GM12878 (cell line): Measurements from ENCODE around the gene RPS6KA3. TPM values are rescaled to one million over a fixed set of nuclear protein-coding genes. Genes with fewer than 3 reads are reported as not detected.
A peak's percentile ranks its signal among the peaks of the same experiment; 100 is the strongest.

Experiments
- ATAC-seq: fragments of 200-7000 bp; cut with Tn5 transposase; 3 replicates; pipeline ENCODE4 v1.9.1; 2020; ENCODE audit warnings: mild to moderate bottlenecking, moderate library complexity
- BruUV-seq: library from RNA; stranded (reverse); fragments of 400-500 nt; replicated peaks from 2 replicates; lab custom pipeline; 2021; lab: Mats Ljungman, UMichigan
- CTCF ChIA-PET: fragments of 300-600 bp; sonication (Branson Sonifier 250); formaldehyde crosslinking; extraction: SDS; loops from one replicate; lab custom pipeline; 2021; ENCODE audit warnings: inconsistent platforms; lab: Yijun Ruan, JAX
- POLR2A ChIA-PET: fragments of 350-600 bp; formaldehyde crosslinking; extraction: SDS; loops from one replicate; lab custom pipeline; 2021; ENCODE audit warnings: inconsistent platforms; lab: Charles Lee
- RAD21 ChIA-PET: fragments of 300-600 bp; sonication (Branson Sonifier 250); formaldehyde crosslinking; loops from one replicate; lab custom pipeline; 2023; ENCODE audit warnings: antibody characterized with exemption; ENCODE audit not compliant: unreplicated experiment; lab: Charles Lee
- SMC1A ChIA-PET: fragments of 300-600 bp; sonication (Branson Sonifier 250); formaldehyde crosslinking; loops from one replicate; lab custom pipeline; 2023; ENCODE audit not compliant: unreplicated experiment, uncharacterized antibody; lab: Charles Lee
- DNase-seq: peaks from one replicate; pipeline ENCODE4 v3.0.0-alpha.2; 2011; ENCODE audit warnings: low read depth, low spot score
- FAIRE-seq: peaks from 3 replicates; lab custom pipeline; 2011; peaks lifted over from hg19 to GRCh38; lab: Jason Lieb, UNC
- H2AFZ ChIP-seq: 2 replicates; pipeline ENCODE4 v1.6.0; 2011; ENCODE audit warnings: low read depth, low read length, control low read depth; ENCODE audit not compliant: control insufficient read depth
- H3K27ac ChIP-seq: 2 replicates; pipeline ENCODE4 v1.5.1; 2011; ENCODE audit warnings: control low read depth; ENCODE audit not compliant: control insufficient read depth, insufficient read depth
- H3K27me3 ChIP-seq, 2 experiments: replicated peaks in 1 of 2; 2 replicates each; pipeline versions ENCODE4 v1.6.0 to v1.6.1; 2011; ENCODE audit warnings: low read length in 1 of 2; ENCODE audit not compliant: control insufficient read depth in 2 of 2, insufficient read depth in 2 of 2
- H3K36me3 ChIP-seq, 2 experiments: 2 replicates each; pipeline ENCODE4 v1.5.1; 2011; ENCODE audit warnings: low read length in 1 of 2; ENCODE audit not compliant: control insufficient read depth in 2 of 2, insufficient read depth in 2 of 2
- H3K4me1 ChIP-seq: 2 replicates; pipeline ENCODE4 v1.6.1; 2011; ENCODE audit warnings: mild to moderate bottlenecking, low read length, moderate library complexity, mixed read lengths; ENCODE audit not compliant: control insufficient read depth, insufficient read depth
- H3K4me2 ChIP-seq: 2 replicates; pipeline ENCODE4 v1.6.0; 2011; ENCODE audit warnings: control low read depth; ENCODE audit not compliant: control insufficient read depth, insufficient read depth
- H3K4me3 ChIP-seq: fragments of 200-600 bp; sonication (generic); 2 replicates; pipeline ENCODE4 v1.5.1; 2016
- H3K79me2 ChIP-seq: 2 replicates; pipeline ENCODE4 v1.6.0; 2011; ENCODE audit warnings: low read length; ENCODE audit not compliant: control insufficient read depth, insufficient read depth
- H3K9ac ChIP-seq: 2 replicates; pipeline ENCODE4 v1.8.0; 2011; ENCODE audit warnings: low read length, control low read depth, mixed read lengths; ENCODE audit not compliant: control insufficient read depth, insufficient read depth
- H3K9me3 ChIP-seq: replicated peaks from 3 replicates; pipeline ENCODE4 v1.5.1; 2011; ENCODE audit warnings: mild to moderate bottlenecking, low read length; ENCODE audit not compliant: control insufficient read depth, insufficient read depth
- H4K20me1 ChIP-seq: 2 replicates; pipeline ENCODE4 v1.6.0; 2011; ENCODE audit not compliant: control insufficient read depth, insufficient read depth
- DPF2 ChIP-seq: fragments of 450-650 bp; IDR thresholded peaks from 2 replicates; pipeline ENCODE4 v1.6.1; 2017; ENCODE audit warnings: mild to moderate bottlenecking
- IRF3 ChIP-seq: fragments of 450-650 bp; IDR thresholded peaks from 2 replicates; pipeline ENCODE4 v1.6.1; 2014; ENCODE audit warnings: mild to moderate bottlenecking
- MAX ChIP-seq: IDR thresholded peaks from 2 replicates; pipeline ENCODE4 v1.6.1; 2012; ENCODE audit warnings: low read depth, low read length, improper control_type of control experiment
- MEF2B ChIP-seq: fragments of 450-650 bp; IDR thresholded peaks from 2 replicates; pipeline ENCODE4 v1.6.1; 2018; ENCODE audit warnings: mild to moderate bottlenecking, moderate library complexity; ENCODE audit not compliant: partially characterized antibody, poor library complexity, severe bottlenecking
- SPI1 ChIP-seq: IDR thresholded peaks from 2 replicates; pipeline ENCODE4 v1.6.1; 2011; ENCODE audit warnings: low read depth, mild to moderate bottlenecking, low read length, moderate library complexity, borderline replicate concordance; ENCODE audit not compliant: insufficient read depth
- WGBS: methylation state at CpG from one replicate; pipeline ENCODE4 v1.1.6; 2016; ENCODE audit warnings: low lambda C conversion rate; ENCODE audit not compliant: insufficient replicate concordance, insufficient coverage; ENCODE audit errors: missing lambda C conversion rate; 5-methylcytosine and 5-hydroxymethylcytosine counted together
- in situ Hi-C: fragments of 300-500 bp; cut with MboI; formaldehyde crosslinking; loops from 9 replicates; pipeline ENCODE4 v1.14.3; 2018; ENCODE audit warnings: mixed read lengths
- intact Hi-C: fragments of 100-400 bp; cut with micrococcal nuclease; formaldehyde crosslinking; loops from one replicate; pipeline ENCODE4 v1.14.2; 2022; ENCODE audit not compliant: unreplicated experiment
- polyA plus RNA-seq, 11 experiments: library from polyadenylated mRNA; depleted of rRNA in 4 of 11; unstranded in 6 of 11; stranded (reverse) in 5 of 11; fragments of >200 nt; fragmentation: Nextera tagmentation in 4 of 11; fragmentation: Illumina TruSeq in 1 of 11; extraction: Ambion mirVana in 4 of 11; extraction: Trizol in 1 of 11; gene quantifications; 1 replicate in 1 of 11; 2 replicates in 10 of 11; pipeline versions ENCODE4 v1.2.1 to v1.2.3, GENCODE V29; 2011 to 2016; ENCODE audit warnings: inconsistent platforms in 2 of 11, missing spikeins in 2 of 11, low read depth in 1 of 11
- total RNA-seq, 4 experiments: library from RNA; depleted of rRNA in 3 of 4; stranded (reverse); fragments of >200 nt in 3 of 4; fragmentation: Illumina TruSeq in 1 of 4; extraction: Trizol in 1 of 4; gene quantifications; 2 replicates each; pipeline versions ENCODE4 v1.2.1 to v1.2.3, GENCODE V29; 2013 to 2021
- TF ChIP-seq, protein P1 (sequence below): fragments of 450-650 bp; IDR thresholded peaks from 2 replicates; pipeline ENCODE4 v1.6.1; 2016; ENCODE audit warnings: mild to moderate bottlenecking

RPS6KA3 gene
- total and polyA plus RNA-seq, 10 of the 15 experiments (the other 5 are each of a cell fraction or from before 2014, with no cell fraction given), result 2.8 to 35.6 (median 15.8) TPM

DNA sequence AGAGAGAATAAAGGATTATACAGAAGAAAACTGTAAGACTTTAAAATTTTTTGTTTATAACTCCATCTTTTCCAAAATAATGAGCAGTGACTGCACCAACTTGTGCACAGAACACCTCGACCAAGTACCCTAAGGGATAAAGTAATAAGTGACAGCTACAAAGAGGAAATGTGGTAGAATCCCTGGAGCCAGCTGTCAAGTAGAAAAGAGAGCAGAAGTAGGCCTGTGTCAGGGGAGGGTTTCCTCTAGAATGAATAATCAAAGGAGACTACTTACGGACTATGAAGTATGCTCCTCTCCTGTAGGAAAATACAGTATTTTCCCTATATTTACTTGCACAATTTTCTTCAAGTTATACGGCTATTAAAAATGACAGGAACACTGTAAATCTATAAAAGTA is 126.3 kb downstream of the RPS6KA3 start:
- peak overlapping the region; percentile 82; the same call in 1 of the 2 replicates for H3K27ac ChIP-seq
- DNase-seq, result no peak
- ChIA-PET POLR2A (interaction anchor here (0.8 to 1.9 kb wide), 2 partner anchors 12 to 236 kb away, joined by 3 to 5 read pairs; no protein-coding TSS in a partner anchor), RAD21 (no interaction called here)
- intact Hi-C loops, result no loop called here
- H4K20me1 ChIP-seq, result no peaks in the 10 kb centered on the region
- ATAC-seq, result no peak
- no TSS peak for BruUV-seq
- H3K9me3 ChIP-seq, result no peaks in the 10 kb centered on the region
- no peak for TF ChIP-seq DPF2
- TF ChIP-seq, protein P1, sequence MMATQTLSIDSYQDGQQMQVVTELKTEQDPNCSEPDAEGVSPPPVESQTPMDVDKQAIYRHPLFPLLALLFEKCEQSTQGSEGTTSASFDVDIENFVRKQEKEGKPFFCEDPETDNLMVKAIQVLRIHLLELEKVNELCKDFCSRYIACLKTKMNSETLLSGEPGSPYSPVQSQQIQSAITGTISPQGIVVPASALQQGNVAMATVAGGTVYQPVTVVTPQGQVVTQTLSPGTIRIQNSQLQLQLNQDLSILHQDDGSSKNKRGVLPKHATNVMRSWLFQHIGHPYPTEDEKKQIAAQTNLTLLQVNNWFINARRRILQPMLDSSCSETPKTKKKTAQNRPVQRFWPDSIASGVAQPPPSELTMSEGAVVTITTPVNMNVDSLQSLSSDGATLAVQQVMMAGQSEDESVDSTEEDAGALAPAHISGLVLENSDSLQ, result 0 out of 2 replicates have a peak, but pooled peaks have one; percentile 24
- no peak for TF ChIP-seq IRF3
- no peak for TF ChIP-seq MEF2B
- TF ChIP-seq MAX, result no peak
- no peak for TF ChIP-seq SPI1
- TF ChIP-seq, all 136 proteins: peak for 1
- FAIRE-seq, result no peak
- 0% methylated on average over 3 of the region's 3 CpGs for WGBS
- Histone ChIP-seq H3K27me3 (no peaks in the 10 kb centered on the region), H3K36me3 (peaks cover 0 to 7% of the 10 kb centered on the region in 2 experiments; a peak in 2 of 4 replicates), H3K4me3 (peak overlapping the region; percentile 97), H3K4me2 (peak overlapping the region; percentile 87), H3K4me1 (peaks cover 8% of the 10 kb centered on the region; the same call in 1 of the 2 replicates), H3K79me2 (peaks cover 41% of the 10 kb centered on the region), H2AFZ (no peak overlapping the region), H3K9ac (peak overlapping the region; percentile 93)
- in situ Hi-C loops, result no loop called here
- ChIA-PET SMC1A (interaction anchor here (1.0 to 1.4 kb wide), 3 partner anchors 9 to 73 kb away, joined by 3 to 4 read pairs (median 3); no protein-coding TSS in a partner anchor), CTCF (interaction anchor here (1.0 kb wide), 1 partner anchor 12 kb away, joined by 3 read pairs; no protein-coding TSS in a partner anchor)
